GM12873 (cell line): ENCODE measurements around the gene ACACA.

Source experiments
- TF ChIP-seq, protein P1 (sequence below): IDR thresholded peaks from 2 replicates; pipeline ENCODE4 v1.5.1; 2012; ENCODE audit warnings: low read depth, mild to moderate bottlenecking, moderate library complexity, low read length, control low read depth; ENCODE audit not compliant: insufficient read depth; ENCODE audit errors: missing control alignments

Gene ACACA

GRCh38 chr17:37045351-37045922 lies 361.2 kb downstream of the ACACA start:
- TF ChIP-seq, protein P1, sequence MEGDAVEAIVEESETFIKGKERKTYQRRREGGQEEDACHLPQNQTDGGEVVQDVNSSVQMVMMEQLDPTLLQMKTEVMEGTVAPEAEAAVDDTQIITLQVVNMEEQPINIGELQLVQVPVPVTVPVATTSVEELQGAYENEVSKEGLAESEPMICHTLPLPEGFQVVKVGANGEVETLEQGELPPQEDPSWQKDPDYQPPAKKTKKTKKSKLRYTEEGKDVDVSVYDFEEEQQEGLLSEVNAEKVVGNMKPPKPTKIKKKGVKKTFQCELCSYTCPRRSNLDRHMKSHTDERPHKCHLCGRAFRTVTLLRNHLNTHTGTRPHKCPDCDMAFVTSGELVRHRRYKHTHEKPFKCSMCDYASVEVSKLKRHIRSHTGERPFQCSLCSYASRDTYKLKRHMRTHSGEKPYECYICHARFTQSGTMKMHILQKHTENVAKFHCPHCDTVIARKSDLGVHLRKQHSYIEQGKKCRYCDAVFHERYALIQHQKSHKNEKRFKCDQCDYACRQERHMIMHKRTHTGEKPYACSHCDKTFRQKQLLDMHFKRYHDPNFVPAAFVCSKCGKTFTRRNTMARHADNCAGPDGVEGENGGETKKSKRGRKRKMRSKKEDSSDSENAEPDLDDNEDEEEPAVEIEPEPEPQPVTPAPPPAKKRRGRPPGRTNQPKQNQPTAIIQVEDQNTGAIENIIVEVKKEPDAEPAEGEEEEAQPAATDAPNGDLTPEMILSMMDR, result no peak

- TF ChIP-seq, protein P1, result no peak
Measured at GRCh38 chr17:37043201-37043600, 363.4 kb downstream of the ACACA start.

DNA sequence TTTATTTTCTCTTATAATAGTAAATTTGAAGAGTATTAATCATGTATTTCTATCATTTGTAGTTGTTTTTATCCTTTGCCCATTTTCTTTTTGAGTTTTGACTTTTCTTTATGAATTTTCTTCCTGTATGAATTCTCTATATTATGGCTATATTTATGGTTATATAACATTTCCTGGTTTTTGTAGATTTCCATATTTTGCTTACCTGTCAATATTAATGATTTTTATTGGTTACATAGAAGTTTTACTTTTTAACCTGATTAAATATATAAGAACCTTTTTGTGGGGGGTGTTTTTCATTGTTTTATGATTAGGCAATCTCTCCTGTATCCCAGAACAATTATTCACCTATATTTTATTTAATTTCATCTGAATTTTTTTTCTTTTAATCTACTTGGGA lies 364.7 kb downstream of the ACACA start:
- TF ChIP-seq, protein P1, result no peak

GRCh38 chr17:37039269-37039668 lies 367.4 kb downstream of the ACACA start:
- TF ChIP-seq, protein P1, result no peak

DNA sequence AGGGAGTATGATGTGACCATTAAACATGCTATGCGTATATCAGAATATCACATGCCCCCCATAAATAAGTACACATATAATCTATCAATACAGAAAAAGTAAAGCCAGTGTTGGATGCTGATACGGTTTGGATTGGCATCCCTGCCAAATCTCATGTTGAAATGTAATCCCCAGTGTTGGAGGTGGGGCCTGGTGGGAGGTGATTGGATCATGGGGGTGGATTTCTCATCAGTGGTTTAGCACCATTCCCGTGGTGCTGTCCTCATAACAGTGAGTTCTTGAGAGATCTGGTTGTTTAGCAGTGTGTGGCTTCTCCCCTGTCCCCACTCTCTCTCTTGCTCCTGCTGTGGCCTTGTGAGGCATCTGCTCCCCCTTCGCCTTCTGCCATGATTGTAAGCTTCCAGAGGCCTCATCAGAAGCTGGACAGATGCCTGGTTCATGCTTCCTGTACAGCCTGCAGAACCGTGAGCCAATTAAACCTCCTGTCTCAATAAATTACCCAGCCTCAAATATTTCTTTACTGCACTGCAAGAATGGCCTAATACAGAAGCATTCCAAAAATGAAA lies 369.0 kb downstream of the ACACA start:
- TF ChIP-seq, protein P1, result no peak
